Measurements from ENCODE around the gene CREB3L2. TPM values are rescaled to one million over a fixed set of nuclear protein-coding genes. Genes with fewer than 3 reads are reported as not detected.
A peak's percentile ranks its signal among the peaks of the same experiment; 100 is the strongest.

CREB3L2 gene
- total and polyA plus RNA-seq, 2 of the 4 experiments (the other 2 are of a cell fraction) = 42.3 to 57.9 TPM

DNA sequence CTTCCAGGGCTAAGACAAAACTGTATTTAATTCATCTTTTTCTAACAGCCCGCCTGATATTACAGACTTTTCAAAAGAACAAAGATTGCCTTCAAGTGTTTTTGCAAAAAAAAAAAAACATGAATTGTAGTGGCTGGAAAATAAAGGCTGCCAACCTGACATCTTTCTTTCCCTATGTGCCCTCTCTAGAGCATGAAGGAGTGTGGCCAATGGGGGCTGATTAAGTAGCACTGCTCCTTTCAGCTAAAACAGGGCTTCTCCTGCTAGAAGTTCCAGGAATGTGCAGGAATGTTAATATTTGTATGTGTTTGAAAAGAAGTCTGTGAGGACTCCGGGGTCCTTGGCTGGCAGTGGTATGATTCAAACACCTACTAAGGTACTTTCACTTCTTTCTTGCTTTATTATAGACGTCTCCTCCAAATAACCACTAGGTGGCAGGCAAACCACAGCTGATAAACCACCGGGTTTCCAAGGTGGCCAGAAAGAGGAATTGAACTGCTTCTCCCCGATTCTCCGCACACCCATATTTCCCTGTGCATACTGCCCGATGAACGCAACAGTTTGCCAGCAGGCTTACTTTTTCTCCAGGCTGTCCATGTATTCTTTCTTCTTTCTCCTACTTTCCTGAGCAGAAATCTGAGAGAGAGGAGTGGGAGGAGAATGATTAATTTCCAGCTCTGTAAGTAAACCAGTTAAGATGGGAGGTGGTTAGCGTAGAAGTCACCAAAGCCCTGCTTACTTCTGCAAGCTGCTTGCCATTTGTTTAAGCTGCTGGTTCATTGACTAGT, 98.3 kb downstream of the CREB3L2 start:
- H3K36me3 ChIP-seq (ENCODE audit: control insufficient read depth, insufficient read depth, low read length) = peaks cover 50% of the 10 kb centered on the region
- no peak overlapping the region for H2AK5ac ChIP-seq (ENCODE audit: low read depth, low read length)
- dilution Hi-C loops (cut with HindIII; ENCODE audit: low sequenced_read_pairs, unreplicated experiment) (no loop called here), intact Hi-C loops (cut with micrococcal nuclease) (loop anchor here (1.0 to 2.0 kb wide), 4 partner anchors 97 to 835 kb away; no protein-coding TSS in a partner anchor), in situ Hi-C loops (cut with MboI; ENCODE audit: low sequenced_read_pairs) (loop anchor here (10.0 kb wide), 1 partner anchor 831 kb away; no protein-coding TSS in a partner anchor)
- H2AFZ ChIP-seq (replicated peaks; ENCODE audit: low read length, poor library complexity) = peak overlapping the region; percentile 77
- H3K14ac ChIP-seq (replicated peaks; ENCODE audit: low read depth, low read length) = no peak overlapping the region
- CTCF ChIA-PET = interaction anchor here (0.6 to 2.0 kb wide), 17 partner anchors 9 to 287 kb away, joined by 3 to 7 read pairs (median 3); partner anchors contain the start of gene CREB3L2
- H3K4me3 ChIP-seq (ENCODE audit: insufficient read depth, low read depth, low read length) = no peak overlapping the region
- H3K9ac ChIP-seq (ENCODE audit: low read depth, low read length) = no peak overlapping the region
- TF ChIP-seq BHLHE40 (IDR thresholded peaks at IDR 0.05; ENCODE audit: low read depth, low read length) (no peak), RAD21 (IDR thresholded peaks at IDR 0.05; ENCODE audit: low read length) (peak; percentile 96), MAFK (IDR thresholded peaks at IDR 0.05; ENCODE audit: low read depth, low read length) (no peak), MXI1 (IDR thresholded peaks at IDR 0.05; ENCODE audit: borderline replicate concordance, low read depth, low read length) (no peak), SMC3 (IDR thresholded peaks at IDR 0.05; ENCODE audit: low read depth, low read length) (peak; percentile 89), FOS (IDR thresholded peaks at IDR 0.05; ENCODE audit: low read depth, low read length) (no peak)
- TF ChIP-seq, protein P1, sequence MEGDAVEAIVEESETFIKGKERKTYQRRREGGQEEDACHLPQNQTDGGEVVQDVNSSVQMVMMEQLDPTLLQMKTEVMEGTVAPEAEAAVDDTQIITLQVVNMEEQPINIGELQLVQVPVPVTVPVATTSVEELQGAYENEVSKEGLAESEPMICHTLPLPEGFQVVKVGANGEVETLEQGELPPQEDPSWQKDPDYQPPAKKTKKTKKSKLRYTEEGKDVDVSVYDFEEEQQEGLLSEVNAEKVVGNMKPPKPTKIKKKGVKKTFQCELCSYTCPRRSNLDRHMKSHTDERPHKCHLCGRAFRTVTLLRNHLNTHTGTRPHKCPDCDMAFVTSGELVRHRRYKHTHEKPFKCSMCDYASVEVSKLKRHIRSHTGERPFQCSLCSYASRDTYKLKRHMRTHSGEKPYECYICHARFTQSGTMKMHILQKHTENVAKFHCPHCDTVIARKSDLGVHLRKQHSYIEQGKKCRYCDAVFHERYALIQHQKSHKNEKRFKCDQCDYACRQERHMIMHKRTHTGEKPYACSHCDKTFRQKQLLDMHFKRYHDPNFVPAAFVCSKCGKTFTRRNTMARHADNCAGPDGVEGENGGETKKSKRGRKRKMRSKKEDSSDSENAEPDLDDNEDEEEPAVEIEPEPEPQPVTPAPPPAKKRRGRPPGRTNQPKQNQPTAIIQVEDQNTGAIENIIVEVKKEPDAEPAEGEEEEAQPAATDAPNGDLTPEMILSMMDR (conservative IDR thresholded peaks at IDR 0.05; ENCODE audit: low read depth, low read length) = peak; percentile 88
- no peak overlapping the region for H2BK15ac ChIP-seq (ENCODE audit: low read depth, low read length)
- H2AK9ac ChIP-seq (replicated peaks; ENCODE audit: low read depth, low read length, poor library complexity) = no peak overlapping the region
- H3K4me2 ChIP-seq (ENCODE audit: low read depth, low read length) = no peak overlapping the region
- peak overlapping the region; percentile 51; the same call in 1 of the 2 replicates for H4K91ac ChIP-seq (ENCODE audit: insufficient read depth, low read depth, low read length)
- no peak overlapping the region for H3K18ac ChIP-seq (ENCODE audit: low read depth, low read length)
- 0 out of 2 replicates have a peak overlapping the region, but pooled peaks have one; percentile 1 for H2BK20ac ChIP-seq (ENCODE audit: low read depth, low read length)
- no peak overlapping the region; the same call in 1 of the 2 replicates for H4K5ac ChIP-seq (ENCODE audit: low read depth, low read length)
- 0 out of 2 replicates have a peak overlapping the region, but pooled peaks have one; percentile 24 for H3K4ac ChIP-seq (ENCODE audit: low read depth, low read length)
- H3K27ac ChIP-seq (ENCODE audit: insufficient read depth, low read length) = no peak overlapping the region
- H3K79me1 ChIP-seq (ENCODE audit: low read depth in 1 of 2, low read length in 2 of 2) = peaks cover 31 to 32% of the 10 kb centered on the region in 2 experiments
- H3K56ac ChIP-seq (ENCODE audit: extremely low read depth, insufficient read depth, low read length) = no peak overlapping the region
- POLR2A ChIA-PET (ENCODE audit: unreplicated experiment) = no interaction called here
- H3K9me3 ChIP-seq (ENCODE audit: control insufficient read depth, insufficient read depth, low read length) = no peaks in the 10 kb centered on the region
- no peaks in the 10 kb centered on the region for H3K4me1 ChIP-seq (ENCODE audit: control insufficient read depth, insufficient read depth, low read length)
- no peaks in the 10 kb centered on the region; the same call in 1 of the 2 replicates for H4K20me1 ChIP-seq (ENCODE audit: insufficient read depth, low read length)
- H2BK120ac ChIP-seq (ENCODE audit: low read depth, low read length) = no peak overlapping the region
- H3K27me3 ChIP-seq (ENCODE audit: control insufficient read depth, insufficient read depth, low read length) = no peaks in the 10 kb centered on the region
- peak; percentile 73 for ATAC-seq (ENCODE audit: low read depth)
- no peak overlapping the region for H4K8ac ChIP-seq (ENCODE audit: low read depth in 2 of 2, low read length in 2 of 2)
- H3K9me1 ChIP-seq (ENCODE audit: insufficient read depth, low read length) = no peaks in the 10 kb centered on the region
- peak; percentile 82 for DNase-seq
- 0% methylated on average over 1 of the region's 9 CpGs; no CpG with 5 or more reads in 1 of the 2 experiments for WGBS, 2 experiments (ENCODE audit: extremely low coverage in 2 of 2, insufficient read length in 1 of 2)
- BruUV-seq (replicated peaks) = no TSS peak
- no peak overlapping the region for H2BK5ac ChIP-seq (ENCODE audit: low read depth, low read length, poor library complexity, severe bottlenecking)
- no peak overlapping the region for H3K23ac ChIP-seq (ENCODE audit: low read depth, low read length)
